ENCODE results near the gene URB2.

DNA sequence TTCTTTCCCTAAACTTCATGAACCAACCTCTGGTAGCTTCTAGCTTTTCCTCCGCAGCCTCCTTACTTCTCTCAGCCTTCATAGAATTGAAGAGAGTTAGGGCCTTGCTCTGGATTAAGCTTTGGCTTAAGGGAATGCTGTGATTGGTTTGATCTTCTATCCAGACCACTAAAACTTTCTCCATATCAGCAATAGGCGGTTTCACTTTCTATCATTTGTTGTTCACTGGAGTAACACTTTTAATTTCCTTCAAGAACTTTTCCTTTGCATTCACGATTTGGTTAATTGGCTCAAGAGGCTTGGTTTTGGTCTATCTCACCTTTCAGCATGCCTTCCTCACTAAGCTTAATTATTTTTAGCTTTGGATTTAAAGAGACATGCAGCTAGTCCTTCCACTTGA, 5.1 kb downstream of the URB2 start:
- TF ChIP-seq CTCF (IDR thresholded peaks at IDR 0.05; ENCODE audit: low read depth, low read length, missing input control) (no peak), YY1 (IDR thresholded peaks at IDR 0.05) (no peak), EGR1 (IDR thresholded peaks at IDR 0.05; ENCODE audit: low read depth in 2 of 2) (no peak), TAF1 (conservative IDR thresholded peaks at IDR 0.05) (no peak), SP1 (IDR thresholded peaks at IDR 0.05) (no peak), JUND (IDR thresholded peaks at IDR 0.05) (no peak), FOXA1 (IDR thresholded peaks at IDR 0.05) (no peak), HNF4G (IDR thresholded peaks at IDR 0.05) (no peak), RAD21 (IDR thresholded peaks at IDR 0.05) (no peak)
- TF ChIP-seq, protein P1, sequence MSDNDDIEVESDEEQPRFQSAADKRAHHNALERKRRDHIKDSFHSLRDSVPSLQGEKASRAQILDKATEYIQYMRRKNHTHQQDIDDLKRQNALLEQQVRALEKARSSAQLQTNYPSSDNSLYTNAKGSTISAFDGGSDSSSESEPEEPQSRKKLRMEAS (IDR thresholded peaks at IDR 0.05), result no peak
- TF ChIP-seq, protein P2, sequence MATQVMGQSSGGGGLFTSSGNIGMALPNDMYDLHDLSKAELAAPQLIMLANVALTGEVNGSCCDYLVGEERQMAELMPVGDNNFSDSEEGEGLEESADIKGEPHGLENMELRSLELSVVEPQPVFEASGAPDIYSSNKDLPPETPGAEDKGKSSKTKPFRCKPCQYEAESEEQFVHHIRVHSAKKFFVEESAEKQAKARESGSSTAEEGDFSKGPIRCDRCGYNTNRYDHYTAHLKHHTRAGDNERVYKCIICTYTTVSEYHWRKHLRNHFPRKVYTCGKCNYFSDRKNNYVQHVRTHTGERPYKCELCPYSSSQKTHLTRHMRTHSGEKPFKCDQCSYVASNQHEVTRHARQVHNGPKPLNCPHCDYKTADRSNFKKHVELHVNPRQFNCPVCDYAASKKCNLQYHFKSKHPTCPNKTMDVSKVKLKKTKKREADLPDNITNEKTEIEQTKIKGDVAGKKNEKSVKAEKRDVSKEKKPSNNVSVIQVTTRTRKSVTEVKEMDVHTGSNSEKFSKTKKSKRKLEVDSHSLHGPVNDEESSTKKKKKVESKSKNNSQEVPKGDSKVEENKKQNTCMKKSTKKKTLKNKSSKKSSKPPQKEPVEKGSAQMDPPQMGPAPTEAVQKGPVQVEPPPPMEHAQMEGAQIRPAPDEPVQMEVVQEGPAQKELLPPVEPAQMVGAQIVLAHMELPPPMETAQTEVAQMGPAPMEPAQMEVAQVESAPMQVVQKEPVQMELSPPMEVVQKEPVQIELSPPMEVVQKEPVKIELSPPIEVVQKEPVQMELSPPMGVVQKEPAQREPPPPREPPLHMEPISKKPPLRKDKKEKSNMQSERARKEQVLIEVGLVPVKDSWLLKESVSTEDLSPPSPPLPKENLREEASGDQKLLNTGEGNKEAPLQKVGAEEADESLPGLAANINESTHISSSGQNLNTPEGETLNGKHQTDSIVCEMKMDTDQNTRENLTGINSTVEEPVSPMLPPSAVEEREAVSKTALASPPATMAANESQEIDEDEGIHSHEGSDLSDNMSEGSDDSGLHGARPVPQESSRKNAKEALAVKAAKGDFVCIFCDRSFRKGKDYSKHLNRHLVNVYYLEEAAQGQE (IDR thresholded peaks at IDR 0.05), result no peak

Measured in liver (tissue), 3 donors.